Muscle of back (tissue), 11 donors: ENCODE data around the gene RASAL1. TPM values are rescaled to one million over a fixed set of nuclear protein-coding genes. Genes with fewer than 3 reads are reported as not detected.
"Not testable (repeated sequence)": the region's sequence is repeated elsewhere in the genome, so short reads cannot be mapped to it uniquely, and the experiment has no call there.

Experiments used
- DNase-seq, 3 donors: peaks; one replicate each; pipeline versions ENCODE4 v3.0.0 to v3.0.0-alpha.2; 2013
- polyA plus RNA-seq, 10 donors: library from polyadenylated mRNA; unstranded; fragments of 120-200 nt; gene quantifications; one replicate each; pipeline ENCODE4 v1.2.1, GENCODE V29; 2013; ENCODE audit not compliant: insufficient read length in 10 of 10

RASAL1 gene
- polyA plus RNA-seq, 10 donors: 0.03 to 0.28 (median 0.18) TPM; not detected in 5

- DNase-seq: no peak
These were observed 6.8 kb upstream of the RASAL1 start for GRCh38 chr12:113142173-113142885.

DNA sequence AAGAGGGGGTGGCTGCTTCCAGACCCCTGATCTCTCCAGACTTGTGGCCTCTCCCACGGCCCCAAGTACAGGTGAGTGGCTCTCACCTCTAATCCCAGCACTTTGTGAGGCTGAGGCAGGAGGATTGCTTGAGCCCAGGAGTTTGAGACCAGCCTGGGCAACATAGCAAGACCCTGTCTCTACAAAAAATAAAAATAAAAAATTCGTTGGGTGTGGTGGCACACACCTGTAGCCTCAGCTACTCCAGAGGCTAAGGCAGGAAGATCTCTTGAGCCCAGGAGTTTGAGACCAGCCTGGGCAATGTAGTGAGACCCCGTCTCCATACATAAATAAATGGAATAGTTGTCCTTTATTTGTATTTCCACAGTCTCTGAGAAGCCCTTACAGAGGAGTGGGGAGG is 6.2 kb upstream of the RASAL1 start:
- not testable (repeated sequence) for DNase-seq

DNA sequence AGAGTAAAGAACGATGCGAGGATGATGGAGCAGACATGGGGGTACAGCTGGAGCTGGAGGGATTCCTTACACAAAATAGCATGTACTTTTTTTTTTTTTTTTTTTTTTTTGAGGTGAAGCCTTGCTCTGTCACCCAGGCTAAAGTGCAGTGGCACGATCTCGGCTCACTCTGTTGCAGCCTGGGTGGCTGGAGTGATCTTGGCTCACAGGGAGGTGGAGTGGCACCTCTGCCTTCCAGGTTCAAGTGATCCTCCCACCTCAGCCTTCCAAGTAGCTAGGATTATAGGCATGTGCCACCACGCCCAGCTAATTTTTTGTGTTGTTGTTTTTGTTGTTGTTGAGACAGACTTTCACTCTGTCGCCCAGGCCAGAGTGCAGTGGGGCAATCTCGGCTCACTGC is 5.1 kb upstream of the RASAL1 start:
- no peak for DNase-seq

DNA sequence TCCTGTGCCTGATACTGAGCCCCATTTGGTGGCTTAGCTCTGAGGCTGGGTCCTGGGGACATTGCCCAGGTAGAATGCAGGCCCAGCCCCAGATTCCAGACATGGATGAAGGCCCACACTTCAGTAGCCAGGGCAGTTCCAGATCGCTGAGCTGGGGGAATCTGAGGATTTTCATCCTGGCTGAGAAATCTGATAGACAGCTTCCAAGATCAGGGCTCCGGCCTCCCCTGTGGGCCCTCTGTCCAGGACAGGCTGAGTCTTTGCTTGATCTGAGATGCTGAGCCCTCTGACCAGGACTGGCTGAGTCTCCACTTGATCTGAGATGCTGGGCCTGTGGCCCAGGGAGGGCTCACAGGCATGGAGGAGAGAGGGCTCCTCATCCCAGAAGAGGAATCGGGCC is 3.3 kb upstream of the RASAL1 start:
- no peak for DNase-seq

- no peak for DNase-seq
These were observed 2.6 kb upstream of the RASAL1 start for GRCh38 chr12:113137861-113138783.

DNA sequence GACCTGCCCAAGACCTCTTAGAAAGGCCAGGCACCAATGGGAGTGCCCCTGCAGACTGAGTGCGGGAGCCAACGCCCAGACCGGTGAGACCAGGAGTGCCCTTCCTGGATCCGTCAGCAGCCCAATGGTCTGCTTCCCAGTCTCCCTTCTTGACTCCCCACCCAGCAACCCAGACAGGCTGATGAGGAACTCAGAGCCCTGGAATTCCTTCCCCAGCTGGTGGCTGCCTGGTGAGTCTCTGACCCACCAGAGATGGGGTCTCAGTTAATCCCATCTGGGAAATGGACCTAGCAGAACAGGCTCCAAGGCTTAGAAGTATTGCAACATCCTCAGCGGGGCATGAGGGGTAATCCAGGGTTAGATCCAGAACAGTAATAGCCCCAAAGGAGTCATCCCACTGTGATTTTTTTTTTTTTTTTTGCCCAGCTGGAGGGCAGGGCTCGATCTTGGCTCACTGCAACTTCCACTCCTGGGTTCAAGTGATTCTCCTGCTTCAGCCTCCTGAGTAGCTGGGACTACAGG is 1.5 kb upstream of the RASAL1 start:
- no peak for DNase-seq

- DNase-seq: no peak
These were observed 798 bp upstream of the RASAL1 start for GRCh38 chr12:113136128-113136989.

GRCh38 chr12:113134521-113134951 is 1.0 kb downstream of the RASAL1 start:
- no peak for DNase-seq

DNA sequence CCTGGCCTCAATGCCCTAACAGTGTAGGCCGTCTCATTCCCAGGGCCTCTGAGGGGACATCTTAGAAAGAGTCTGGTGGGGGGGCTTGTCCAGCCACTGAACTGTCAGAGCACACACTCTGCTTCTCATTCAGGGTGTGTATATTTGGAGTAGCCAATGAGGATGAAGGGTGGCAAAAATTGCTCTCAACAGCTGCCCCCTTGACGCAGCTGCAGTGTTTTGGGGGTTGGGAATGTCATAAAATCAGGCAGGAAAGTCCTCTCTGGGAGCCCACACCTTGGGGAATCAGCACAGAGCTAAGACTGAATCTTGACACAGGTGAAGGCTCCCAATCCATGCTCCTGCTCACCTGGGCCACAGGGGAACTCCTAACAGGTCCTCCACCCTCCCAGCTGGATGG is 1.5 kb downstream of the RASAL1 start:
- no peak for DNase-seq

DNA sequence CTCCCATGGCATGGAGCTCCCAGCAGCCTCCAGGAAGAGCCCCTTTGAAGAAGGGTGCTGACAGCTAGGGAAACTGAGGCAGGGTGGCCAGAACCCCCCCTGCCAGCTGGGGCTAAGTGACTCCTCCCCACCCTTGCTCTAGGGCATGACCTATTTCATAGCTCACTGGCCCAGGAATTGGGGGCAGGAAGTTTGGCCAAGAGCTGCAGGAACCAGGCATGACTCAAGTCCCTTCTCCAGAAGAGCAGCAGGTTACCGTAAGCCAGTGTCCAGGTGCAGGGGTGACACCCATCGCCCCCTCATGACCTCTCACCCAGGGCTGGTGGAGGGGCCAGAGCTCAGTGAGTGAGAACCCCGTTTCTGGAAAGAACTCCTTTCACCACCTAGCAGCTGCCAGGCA is 1.9 kb downstream of the RASAL1 start:
- no peak for DNase-seq

DNA sequence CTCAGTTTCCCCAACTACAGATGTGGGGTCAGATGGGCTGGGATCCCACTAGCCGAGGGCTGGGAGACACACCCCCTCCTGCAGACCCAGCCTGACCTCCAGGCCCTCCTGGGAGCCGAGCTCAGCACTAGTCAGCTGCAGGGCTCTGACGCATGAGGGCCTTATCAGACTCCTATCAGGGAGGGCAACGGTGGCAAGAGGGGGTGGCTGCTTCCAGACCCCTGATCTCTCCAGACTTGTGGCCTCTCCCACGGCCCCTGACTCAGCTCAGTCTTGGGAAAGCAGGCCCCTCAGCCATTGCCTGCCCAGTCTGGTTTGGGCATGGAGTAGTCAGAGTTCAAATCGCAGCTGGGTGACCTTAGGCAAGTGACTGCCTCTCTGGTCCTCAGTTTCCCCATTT is 2.5 kb downstream of the RASAL1 start:
- no peak for DNase-seq

DNA sequence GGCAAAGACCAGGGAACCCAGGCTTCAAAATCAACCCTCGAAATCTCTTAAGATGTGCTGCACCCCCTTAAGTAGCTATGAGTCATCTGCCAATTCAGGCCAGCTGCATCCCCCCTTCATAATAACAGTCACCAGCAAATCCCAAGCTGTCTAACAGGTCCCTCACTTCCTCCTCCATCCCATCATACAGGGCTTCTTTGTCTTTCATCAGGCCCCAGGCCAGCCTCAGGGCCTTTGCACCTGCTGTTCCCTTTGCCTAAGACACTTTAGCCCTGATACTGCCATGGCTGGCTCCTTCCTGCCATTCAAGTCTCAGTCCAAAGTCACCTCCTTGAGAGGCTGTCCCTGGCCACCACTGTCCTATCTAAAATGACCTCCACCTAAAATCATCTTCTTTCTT is 4.0 kb downstream of the RASAL1 start:
- no peak for DNase-seq

- no peak for DNase-seq
These were observed 5.0 kb downstream of the RASAL1 start for GRCh38 chr12:113130457-113131135.

GRCh38 chr12:113129664-113130456 is 5.7 kb downstream of the RASAL1 start:
- DNase-seq: no peak

GRCh38 chr12:113128802-113129663 is 6.5 kb downstream of the RASAL1 start:
- no peak for DNase-seq

- DNase-seq: no peak
These were observed 7.8 kb downstream of the RASAL1 start for GRCh38 chr12:113127791-113128199.

GRCh38 chr12:113120670-113121370 is 14.7 kb downstream of the RASAL1 start:
- DNase-seq: no peak

GRCh38 chr12:113119980-113120669 is 15.4 kb downstream of the RASAL1 start:
- no peak for DNase-seq
